Measurements from ENCODE around the gene YWHAH.

- TF ChIP-seq CTCF (IDR thresholded peaks at IDR 0.05; ENCODE audit: insufficient read depth, low read depth, low read length): no peak
- no peak for TF ChIP-seq EZH2 (IDR thresholded peaks at IDR 0.05; ENCODE audit: insufficient read depth, low read length)
Observed at GRCh38 chr22:31977939-31978338, 33.6 kb downstream of the YWHAH start.

Data from astrocyte (in vitro differentiated cells and primary cell).